Measurements from ENCODE around the gene CDH4.

DNA sequence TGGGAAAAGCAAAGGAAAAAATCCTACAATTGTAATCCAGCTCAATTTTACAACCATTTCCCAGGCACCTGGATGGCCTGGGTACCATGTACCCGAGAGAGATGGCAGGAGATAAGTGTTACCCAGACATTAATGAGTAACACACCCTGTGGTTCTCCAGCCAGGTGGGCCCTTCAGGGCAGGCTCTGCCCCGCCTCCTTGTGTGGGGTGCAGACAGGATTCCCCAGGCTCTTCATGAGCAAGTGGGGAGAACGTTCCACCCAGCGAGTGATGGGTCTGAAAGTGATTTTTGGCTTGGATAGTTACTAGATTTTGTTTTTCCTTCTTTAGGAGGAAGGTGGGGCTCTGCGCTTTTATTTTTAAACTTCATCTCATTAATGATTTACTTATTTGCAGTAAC, 569.7 kb downstream of the CDH4 start:
- no peak for TF ChIP-seq POLR2AphosphoS5 (IDR thresholded peaks at IDR 0.05)
- no peak for TF ChIP-seq CTCF (IDR thresholded peaks at IDR 0.05)

All from prostate gland (tissue), 2 donors.